IPS DF 19.7 (cell line): Measurements from ENCODE around the gene IMMP2L.
"Not testable (repeated sequence)": the region's sequence is repeated elsewhere in the genome, so short reads cannot be mapped to it uniquely, and the experiment has no call there.

Source experiments
- DNase-seq: peaks from one replicate; pipeline ENCODE4 v3.0.0-alpha.2; 2013; ENCODE audit warnings: low read depth, low spot score

The IMMP2L gene

GRCh38 chr7:111264981-111265380 lies 297.3 kb downstream of the IMMP2L start:
- no peak for DNase-seq

GRCh38 chr7:111264111-111264868 lies 298.0 kb downstream of the IMMP2L start:
- no peak for DNase-seq

DNA sequence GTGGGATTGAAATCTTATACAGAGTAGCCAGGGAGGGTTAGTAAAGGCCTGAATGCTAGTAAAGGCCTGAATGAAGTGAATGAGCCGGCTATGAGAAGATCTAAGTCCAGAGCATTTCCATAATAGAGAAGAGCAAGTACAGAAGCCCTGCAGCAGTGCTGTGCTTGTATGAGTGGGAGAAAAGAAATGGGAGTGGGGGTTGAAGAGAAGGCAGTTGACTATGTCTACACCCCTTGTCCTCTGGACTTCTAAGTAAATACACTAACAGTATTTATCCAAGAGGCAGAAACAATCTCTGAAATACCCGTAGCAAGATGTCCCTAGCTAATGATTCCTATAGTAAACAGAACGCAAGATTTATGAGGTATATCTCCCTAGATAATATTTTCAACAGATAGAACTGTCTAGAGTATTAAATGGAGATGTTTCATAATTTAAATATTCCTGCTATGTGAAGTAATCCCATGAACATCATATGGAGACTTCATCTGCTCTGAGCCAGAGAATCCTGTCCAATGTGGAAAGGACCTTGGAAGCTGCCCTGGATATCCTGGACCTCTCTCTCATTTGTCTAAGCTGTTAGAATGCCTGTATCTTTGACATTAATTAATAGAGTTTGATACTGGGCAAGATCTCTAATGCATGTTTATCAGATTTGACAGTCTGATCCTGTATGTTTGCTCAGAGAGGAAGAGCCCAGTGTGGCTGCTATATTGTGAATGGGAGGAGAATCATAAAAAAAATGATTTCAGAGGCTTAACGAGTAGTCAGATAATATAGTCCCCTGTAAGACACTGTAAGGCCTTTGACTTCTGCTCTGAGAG lies 299.8 kb downstream of the IMMP2L start:
- no peak for DNase-seq

- DNase-seq: no peak
Observed at GRCh38 chr7:111261496-111261895, 300.8 kb downstream of the IMMP2L start.

GRCh38 chr7:111259991-111260390 lies 302.3 kb downstream of the IMMP2L start:
- no peak for DNase-seq

DNA sequence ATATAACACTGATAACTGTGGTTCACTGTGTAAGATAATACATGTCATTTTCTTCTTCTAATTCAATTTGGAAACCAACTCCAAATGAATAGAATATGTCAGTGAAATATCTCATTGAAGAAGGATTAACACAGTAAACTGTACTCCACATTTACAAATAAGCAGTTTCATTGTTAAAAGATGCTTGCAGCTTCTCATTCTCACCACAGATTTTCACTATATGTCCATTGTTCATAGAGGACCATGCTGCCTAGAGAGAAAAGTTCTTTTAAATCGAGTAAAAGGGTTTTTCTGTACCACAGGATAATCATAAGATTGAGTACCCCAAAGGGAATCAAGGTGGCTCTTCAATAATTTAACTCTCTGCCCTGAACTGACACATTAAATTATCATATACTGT lies 305.9 kb downstream of the IMMP2L start:
- no peak for DNase-seq

DNA sequence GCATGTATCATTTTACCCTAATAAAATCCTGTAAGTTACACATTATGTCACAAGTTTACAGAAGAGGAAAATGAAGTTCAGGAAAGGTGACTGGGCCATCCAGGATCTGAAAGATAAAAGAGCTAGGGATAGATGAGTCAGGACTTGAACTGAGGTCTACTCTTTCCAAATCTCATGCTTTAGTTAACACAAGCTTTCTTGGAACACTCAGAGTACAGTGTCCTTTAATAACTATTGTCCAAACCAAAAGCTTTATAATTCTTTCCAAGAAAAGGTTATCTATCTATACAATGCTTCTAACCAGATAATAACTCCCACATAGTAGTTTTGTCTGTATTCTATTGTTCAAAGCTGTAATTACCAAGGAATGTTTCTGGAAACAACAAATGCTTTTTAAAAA lies 306.7 kb downstream of the IMMP2L start:
- no peak for DNase-seq

DNA sequence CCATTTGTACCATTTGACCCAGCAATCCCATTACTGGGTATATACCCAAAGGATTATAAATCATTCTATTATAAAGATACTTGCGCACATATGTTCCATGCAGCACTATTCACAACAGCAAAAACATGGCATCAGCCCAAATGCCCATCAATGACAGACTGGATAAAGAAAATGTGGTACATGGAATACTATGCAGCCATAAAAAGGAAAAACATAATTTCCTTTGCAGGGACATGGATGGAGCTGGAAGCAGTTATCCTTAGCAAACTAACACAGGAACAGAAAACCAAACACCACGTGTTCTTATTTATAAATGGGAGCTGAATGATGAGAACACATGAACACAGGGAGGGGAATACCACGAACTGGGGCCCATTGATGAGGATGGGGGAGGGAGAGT lies 310.9 kb downstream of the IMMP2L start:
- not testable (repeated sequence) for DNase-seq

DNA sequence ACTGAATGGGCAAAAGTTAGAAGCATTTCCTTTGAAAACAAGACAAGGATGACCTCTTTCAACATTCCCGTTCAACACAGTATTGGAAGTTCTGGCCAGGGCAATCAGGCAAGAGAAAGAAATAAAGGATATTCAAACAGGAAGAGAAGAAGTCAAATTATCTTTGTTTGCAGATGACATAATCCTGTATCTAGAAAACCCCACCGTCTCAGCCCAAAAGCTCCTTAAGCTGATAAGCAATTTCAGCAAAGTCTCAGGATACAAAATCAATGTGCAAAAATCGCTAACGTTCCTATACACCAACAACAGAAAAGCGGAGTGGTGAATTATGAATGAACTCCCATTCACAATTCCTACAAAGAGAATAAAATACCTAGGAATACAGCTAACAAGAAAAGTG lies 312.5 kb downstream of the IMMP2L start:
- not testable (repeated sequence) for DNase-seq

DNA sequence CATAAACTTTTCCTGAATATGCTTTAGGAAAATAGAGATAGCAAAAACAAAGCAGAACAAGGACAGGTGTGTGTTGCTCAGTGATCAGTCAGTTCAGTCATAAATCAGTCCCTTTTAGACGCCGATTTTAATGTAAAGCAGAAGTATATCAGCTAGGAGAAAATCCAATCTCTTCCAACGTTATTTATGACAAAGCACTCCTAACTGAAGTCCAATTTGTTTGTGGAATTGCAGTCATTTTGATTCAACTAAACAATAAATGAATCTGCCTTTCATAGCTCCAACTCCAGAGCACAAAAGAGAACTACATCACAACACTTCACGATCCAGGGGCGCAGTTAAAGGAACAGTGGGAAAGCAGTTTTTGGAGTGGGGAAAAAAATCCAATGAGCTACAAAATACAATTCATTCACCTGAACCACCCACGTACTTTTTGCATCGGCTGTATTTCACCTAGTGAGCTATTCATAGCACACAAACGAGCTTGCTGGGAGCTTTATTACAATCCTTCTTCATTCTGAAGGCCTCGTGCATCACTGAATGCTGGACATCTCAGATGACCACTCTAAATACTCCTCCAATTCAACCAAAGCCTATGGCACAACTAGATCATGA lies 320.0 kb downstream of the IMMP2L start:
- no peak for DNase-seq

- no peak for DNase-seq
Observed at GRCh38 chr7:111240371-111240770, 321.9 kb downstream of the IMMP2L start.

DNA sequence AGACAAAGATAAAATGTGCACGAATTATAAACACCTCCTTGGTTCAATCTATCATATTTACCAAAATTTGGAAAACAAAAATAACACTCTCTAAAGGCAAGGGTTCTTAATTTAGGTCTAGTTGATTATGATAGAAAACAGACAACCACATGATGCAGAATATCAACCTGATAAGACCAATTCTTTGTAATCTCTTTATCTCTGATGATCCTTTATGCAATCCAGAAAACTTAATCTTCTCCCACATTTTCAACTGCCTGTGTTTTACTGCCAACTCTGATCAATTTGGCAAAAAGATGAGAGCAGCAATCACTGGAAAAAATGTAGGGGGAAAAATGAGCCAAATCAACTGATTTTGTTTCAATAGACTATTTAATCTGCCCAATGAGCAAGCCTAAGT lies 322.9 kb downstream of the IMMP2L start:
- no peak for DNase-seq

- DNase-seq: no peak
Observed at GRCh38 chr7:111238886-111239285, 323.4 kb downstream of the IMMP2L start.

DNA sequence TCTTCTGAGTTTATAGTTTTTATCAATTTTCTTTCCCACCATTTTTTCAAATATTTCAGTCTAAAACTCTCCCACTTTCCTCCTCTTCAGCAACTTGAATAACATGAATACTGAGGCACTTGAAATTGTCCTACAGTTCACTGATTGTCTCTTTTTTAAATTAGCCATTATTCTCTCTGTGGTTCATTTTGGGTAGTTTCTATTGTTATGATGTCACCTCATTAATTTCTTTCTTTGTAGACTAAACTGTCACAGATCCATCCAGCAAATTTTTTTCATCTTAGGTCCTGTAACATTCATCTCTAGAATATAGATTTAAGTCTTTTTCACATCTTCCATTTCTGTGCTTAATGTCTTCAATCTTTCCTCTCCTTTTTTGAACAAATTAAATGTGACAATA lies 326.6 kb downstream of the IMMP2L start:
- DNase-seq: no peak

- no peak for DNase-seq
Observed at GRCh38 chr7:111232249-111233084, 329.8 kb downstream of the IMMP2L start.

- DNase-seq: no peak
Observed at GRCh38 chr7:111229916-111230315, 332.4 kb downstream of the IMMP2L start.

DNA sequence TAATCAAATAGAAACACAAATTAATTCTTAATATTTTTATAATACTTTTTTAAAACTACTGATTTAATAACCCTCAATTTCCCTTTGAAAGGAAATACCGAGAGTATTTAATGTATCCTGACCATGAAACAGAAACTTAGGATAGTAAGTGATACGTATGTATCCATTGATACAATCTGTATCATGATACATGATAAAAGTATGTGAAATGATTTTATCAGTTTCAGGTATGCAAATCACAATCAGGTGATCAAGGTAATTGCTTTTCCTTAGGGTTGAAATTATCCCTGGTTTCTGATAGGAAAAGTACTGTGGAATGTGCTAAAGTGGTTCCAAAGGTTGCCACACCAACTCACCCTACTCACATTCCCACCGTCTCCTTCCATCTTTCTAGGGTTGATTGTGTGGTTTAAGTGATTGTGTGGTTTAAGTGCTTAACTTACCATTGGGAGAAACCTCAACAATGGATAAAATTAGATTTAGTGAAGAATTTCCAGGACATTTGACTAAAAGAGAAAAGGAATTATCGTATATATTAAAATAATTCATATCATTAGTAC lies 333.0 kb downstream of the IMMP2L start:
- DNase-seq: no peak

GRCh38 chr7:111228437-111228836 lies 333.9 kb downstream of the IMMP2L start:
- no peak for DNase-seq

DNA sequence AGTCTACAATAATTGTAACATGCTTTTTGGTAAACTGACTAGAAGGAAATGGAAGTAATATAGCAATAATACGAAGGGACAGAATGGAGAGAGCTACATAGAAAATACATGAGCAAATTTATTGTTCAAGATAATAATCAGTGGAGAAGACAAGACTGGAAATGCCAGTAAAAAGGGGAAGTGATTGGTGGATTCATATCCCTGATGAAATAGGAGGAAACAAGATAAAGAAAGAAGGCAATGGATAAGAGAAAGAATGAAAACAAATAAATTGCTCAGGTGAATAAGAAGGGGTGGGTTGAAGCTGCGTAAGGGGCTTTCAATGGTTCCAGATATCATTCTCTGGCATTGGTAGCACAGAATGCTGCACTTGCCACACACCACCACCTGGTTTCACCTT lies 335.5 kb downstream of the IMMP2L start:
- DNase-seq: no peak

GRCh38 chr7:111224354-111225231 lies 337.7 kb downstream of the IMMP2L start:
- no peak for DNase-seq
